Measurements from ENCODE around the gene ATXN7. TPM values are rescaled to one million over a fixed set of nuclear protein-coding genes. Genes with fewer than 3 reads are reported as not detected.

Gene ATXN7
- total RNA-seq, 1 donor from 2014 or later, result 6.7 TPM

- DNase-seq (ENCODE audit: low read depth, low spot score), result no peak
Observed at GRCh38 chr3:63864008-63864964, 619 bp downstream of the ATXN7 start.

DNA sequence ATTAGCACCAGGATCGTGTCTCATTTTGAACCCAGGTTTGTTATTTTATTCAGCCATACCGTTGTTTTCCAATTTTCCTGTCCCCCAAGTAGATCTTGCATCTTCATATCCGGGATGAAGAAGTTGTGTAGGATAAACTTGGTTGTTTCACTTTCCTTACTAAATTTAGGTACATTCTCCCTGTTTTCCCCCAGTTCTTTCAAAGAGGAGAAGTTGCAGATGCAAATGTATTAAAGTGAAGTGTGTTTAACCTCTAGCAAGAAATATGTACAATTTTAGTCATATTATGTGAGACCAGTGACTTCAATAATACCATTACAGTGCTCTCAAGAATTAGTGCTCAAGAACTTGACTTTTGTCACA, 1.3 kb downstream of the ATXN7 start:
- DNase-seq (ENCODE audit: low read depth, low spot score), result no peak

DNA sequence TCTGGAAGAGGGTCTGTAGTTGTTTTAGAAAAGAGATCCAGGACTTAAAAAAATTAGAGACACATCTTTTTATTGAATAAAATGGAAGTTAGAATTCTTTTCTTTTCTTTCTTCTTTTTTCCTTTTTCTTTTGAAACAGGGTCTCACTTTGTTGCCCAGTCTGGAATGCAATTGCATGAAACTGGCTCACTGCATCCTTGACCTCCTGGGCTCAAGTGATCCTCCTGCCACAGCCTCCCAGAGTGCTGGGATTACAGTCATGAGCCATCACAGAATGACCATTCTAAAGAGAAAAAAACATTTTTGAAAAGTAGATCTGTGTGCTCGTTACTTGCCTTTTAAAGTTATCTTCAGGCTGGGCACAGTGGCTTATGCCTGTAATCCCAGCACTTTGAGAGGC, 3.6 kb downstream of the ATXN7 start:
- DNase-seq (ENCODE audit: low read depth, low spot score), result no peak

GRCh38 chr3:63869940-63870614, 6.4 kb downstream of the ATXN7 start:
- DNase-seq (ENCODE audit: low read depth, low spot score), result no peak

- DNase-seq (ENCODE audit: low read depth, low spot score), result no peak
Observed at GRCh38 chr3:63870615-63871005, 6.9 kb downstream of the ATXN7 start.

- DNase-seq (ENCODE audit: low read depth, low spot score), result no peak
Observed at GRCh38 chr3:63872135-63872924, 8.7 kb downstream of the ATXN7 start.

GRCh38 chr3:63874769-63875168, 11.1 kb downstream of the ATXN7 start:
- DNase-seq (ENCODE audit: low read depth, low spot score), result no peak

DNA sequence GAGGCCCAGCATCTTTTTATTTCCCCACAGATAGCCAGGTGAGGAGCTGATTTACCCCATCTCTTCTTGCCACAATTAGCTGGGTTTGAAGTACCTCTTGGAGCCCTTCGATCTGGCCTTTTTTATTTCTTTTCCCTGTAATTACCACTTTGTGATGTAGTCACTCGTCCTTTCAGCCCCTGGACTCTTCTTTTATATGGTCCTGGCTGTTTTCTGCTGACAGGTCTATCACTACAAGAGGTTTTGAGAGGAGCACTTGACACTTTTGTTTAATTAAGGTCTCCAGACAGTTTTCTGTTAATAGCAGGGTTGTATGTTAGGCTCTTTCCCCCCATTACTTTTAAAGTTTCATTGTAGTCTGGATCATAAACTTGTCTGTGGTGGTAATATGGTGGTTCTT, 11.8 kb downstream of the ATXN7 start:
- DNase-seq (ENCODE audit: low read depth, low spot score), result no peak

GRCh38 chr3:63876260-63876659, 12.6 kb downstream of the ATXN7 start:
- DNase-seq (ENCODE audit: low read depth, low spot score), result no peak

GRCh38 chr3:63877737-63878393, 14.2 kb downstream of the ATXN7 start:
- no peak for DNase-seq (ENCODE audit: low read depth, low spot score)

DNA sequence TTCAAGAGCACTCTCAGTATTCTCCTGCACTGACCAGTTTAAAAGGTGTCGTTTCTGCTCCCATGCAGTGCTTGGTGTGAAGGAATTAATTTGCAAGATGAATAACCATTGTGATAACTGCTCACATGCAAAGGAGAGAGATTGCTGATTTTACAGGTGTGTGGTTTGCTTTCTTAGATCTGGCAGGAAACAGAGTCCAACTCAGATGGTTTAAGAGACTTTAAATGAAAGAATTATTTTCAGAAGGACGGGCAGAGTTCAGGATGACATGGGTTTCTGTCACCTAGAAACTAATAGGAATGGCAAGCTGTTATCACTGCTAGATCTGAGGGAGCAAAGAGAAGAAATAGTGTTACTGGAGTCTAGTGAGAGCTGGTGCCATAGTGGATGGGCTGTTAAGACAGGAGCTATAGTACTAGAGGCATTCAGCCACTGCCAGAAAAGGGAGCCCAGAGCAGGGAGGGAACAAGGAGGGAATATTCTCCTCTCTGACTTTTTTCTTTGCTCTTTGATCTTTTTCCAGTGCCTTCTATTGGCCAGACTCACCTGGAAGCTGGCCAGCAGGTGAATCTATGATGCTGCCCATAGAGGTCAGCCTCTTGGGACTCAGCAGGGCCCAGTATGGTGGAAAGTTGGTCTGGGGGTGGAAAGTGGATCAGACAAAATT, 14.9 kb downstream of the ATXN7 start:
- no peak for DNase-seq (ENCODE audit: low read depth, low spot score)

DNA sequence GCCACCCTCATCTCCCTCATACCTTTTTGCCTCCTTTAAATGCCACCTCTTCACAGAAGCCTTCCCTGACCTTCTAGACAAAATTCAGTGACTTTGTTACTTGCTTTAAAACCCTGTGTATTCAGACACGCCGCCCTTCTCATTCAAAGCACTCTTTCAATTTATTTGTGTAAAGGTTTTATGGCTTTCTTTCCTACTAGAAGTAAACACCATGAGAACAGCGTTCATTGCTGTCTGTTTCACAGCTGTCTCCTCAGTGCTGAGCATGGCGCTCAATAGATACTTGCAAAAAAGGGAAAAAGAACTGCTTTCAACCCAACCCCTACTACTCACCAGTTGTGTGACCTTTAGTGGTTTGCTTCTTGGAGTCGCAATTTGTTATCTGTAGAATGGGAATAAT, 17.0 kb downstream of the ATXN7 start:
- no peak for DNase-seq (ENCODE audit: low read depth, low spot score)

GRCh38 chr3:63886858-63887257, 23.2 kb downstream of the ATXN7 start:
- no peak for DNase-seq (ENCODE audit: low read depth, low spot score)

- DNase-seq (ENCODE audit: low read depth, low spot score), result no peak
Observed at GRCh38 chr3:63891518-63891917, 27.9 kb downstream of the ATXN7 start.

- no peak for DNase-seq (ENCODE audit: low read depth, low spot score)
Observed at GRCh38 chr3:63892773-63893352, 29.2 kb downstream of the ATXN7 start.

DNA sequence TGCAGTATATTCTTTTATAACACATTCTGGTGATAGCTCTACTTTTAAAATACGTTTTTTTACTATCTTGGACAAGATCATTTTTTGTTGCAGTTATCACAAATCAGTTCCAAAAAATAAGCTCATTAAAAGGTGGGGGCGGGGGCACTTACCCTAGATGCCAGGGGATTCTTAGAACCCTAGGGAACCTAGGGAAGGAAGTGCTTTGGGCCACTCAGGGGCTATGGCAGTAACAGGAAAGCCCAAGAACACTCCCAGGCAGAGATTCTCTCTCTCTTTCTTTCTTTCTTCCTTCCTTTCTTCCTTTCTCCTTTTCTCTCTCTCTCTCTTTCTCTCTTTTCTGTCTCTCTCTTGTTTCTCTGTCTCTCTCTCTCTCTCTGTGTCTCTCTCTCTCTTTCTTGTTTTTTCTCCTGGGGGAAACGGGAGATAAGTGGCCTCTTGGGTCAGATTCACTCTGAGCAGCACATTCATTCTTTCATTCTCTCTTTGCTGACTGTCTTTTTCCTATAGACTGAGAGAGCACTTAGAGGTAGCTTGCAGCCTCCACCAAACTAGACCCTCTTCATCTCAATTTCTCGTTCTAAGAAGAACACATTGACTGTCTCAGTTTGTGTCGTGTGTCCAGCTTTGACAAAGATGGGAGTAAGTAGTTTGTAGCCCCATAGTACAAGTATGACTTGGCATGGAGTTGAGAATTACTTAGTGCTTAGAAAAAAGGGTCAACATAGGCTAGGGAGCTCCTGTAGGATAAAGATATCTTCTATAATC, 31.9 kb downstream of the ATXN7 start:
- DNase-seq (ENCODE audit: low read depth, low spot score), result no peak

- DNase-seq (ENCODE audit: low read depth, low spot score), result no peak
Observed at GRCh38 chr3:63896332-63897030, 32.8 kb downstream of the ATXN7 start.

GRCh38 chr3:63900010-63900409, 36.3 kb downstream of the ATXN7 start:
- DNase-seq (ENCODE audit: low read depth, low spot score), result no peak

DNA sequence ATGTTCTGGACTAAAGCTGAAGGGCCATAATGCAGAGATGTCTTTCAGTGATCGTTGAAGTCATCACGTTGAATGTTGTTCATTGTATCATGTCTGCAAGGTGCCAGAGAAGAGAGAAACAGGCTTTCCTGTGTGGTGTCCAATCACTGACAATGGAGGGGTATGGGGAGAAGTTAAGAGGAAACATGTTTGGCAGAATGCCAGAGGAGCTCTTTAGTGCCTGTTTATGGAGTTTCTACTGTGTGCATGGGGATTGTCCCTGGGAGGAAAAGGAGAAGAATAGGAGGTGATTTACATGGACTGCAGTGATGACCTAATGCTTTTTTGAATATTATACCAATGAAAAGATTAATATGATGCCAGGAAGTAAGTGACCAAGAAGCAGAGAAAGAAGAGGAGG, 36.8 kb downstream of the ATXN7 start:
- DNase-seq (ENCODE audit: low read depth, low spot score), result peak; percentile 85

Data from pulmonary artery endothelial cell (primary cell).